A549 (cell line): ENCODE measurements around the gene ADK.

Experiments
- BHLHE40 ChIP-seq: IDR thresholded peaks from 2 replicates; pipeline ENCODE4 v1.6.1; 2012; ENCODE audit warnings: low read depth, low read length, inconsistent platforms
- ESRRA ChIP-seq: fragments of 150-350 bp; IDR thresholded peaks from 2 replicates; pipeline ENCODE4 v1.6.1; 2014; ENCODE audit warnings: mild to moderate bottlenecking, low read length, borderline replicate concordance

GRCh38 chr10:74293686-74294371 is 142.8 kb downstream of the ADK start:
- TF ChIP-seq ESRRA (no peak), BHLHE40 (no peak)
